Activated naive CD4-positive, alpha-beta T cell treated with Interleukin-2 at 50 U/mL for 16 hours (primary cell): ENCODE data around the gene UBE3B.

Source experiments
- DNase-seq: peaks from one replicate; pipeline ENCODE4 v3.0.0-alpha.2; 2020

Gene UBE3B

DNA sequence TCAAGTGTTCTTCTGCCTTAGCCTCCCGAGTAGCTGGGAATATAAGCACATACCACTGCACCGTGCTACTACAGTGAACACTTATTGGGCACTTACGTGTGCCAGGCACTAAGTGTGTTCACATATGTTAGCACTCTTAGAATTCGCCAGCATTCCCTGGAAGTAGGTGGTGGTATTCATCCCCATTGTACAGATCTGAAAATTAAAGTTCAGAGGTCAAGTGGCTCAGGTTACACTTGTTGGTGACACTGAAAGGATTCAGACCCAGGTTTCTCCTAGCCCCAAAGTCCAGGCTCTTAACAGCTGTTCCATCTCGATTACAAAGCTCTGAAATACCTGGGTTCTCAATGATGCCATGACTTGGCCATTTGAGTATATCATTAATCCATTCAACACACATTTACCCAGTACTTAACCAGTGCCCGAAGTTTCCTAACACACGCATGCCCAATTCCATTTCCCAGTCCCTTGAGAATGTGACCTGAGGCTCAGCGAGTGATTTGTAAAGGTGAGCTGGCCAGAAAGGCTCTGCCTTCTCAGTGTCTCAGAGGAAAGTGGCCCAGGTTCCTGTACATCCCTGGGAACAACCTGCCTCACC lies 101.0 kb downstream of the UBE3B start:
- DNase-seq, result no peak

DNA sequence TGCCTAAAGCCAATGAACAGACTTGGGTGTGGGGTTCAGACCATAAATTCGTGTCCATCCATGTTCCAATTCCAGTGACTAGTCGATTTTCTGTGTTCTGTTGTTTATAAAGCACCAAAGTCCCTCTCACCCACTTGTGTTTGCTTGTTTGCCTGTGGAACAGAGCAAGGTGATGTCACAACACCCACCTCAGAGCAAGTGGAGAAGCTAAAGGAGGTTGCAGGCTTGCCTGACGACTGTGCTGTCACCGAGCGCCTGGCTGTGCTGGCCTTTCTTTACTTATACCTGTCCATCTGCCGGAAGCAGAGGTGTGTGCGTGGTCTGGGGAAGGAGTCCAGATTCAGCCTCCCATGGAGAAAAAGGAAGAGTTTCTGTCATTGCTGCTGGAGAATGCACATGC lies 102.2 kb downstream of the UBE3B start:
- DNase-seq, result no peak

DNA sequence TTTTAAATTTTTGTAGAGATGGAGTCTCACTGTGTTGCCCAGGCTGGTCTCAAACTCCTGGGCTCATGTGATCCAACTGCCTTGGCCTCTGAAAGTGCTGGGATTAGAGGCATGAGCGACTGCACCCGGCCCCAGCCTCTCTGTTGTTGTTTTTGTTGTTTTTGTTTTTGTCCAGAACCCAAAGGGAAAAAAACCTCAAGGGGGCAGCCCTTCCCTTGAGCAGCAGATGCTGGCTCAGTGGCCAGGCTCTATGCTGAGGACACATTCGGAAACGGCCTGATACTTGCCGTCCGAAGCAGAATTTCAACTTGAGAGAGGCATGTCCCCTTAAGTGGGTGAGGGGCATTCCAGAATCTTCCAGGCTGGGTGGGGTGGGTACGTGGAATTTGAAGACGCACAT lies 102.8 kb downstream of the UBE3B start:
- no peak for DNase-seq

DNA sequence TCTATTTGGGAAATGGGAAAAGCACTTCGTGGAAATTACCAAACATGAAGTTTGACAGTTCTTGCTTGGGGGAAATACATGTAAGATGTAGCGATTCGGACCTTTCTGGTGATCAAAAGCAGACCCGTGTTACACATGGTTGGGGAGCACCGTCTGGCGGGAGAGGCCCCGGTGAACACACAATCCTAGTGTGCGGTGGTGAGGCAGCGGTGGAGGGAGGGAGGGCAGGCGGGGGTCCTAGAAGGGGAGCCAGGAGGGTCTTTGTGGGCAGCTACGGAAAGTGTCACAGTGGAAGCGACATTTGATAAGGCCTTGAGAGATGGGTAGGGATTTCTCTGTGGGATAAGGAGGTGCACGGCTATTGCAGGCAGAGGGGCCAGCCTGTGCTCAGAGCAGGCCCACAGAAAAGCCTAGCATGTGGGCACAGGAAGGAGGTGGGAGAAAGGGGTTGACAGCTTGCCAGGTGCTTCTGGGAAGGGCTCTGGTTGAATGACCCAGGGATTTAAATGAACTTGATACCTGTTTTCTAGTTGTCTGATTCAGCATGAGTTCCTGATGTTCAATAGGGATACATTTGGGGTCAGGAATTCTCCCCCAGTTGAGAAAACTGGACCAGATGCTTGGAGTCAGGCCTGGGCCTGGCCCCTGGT lies 103.4 kb downstream of the UBE3B start:
- DNase-seq, result no peak

DNA sequence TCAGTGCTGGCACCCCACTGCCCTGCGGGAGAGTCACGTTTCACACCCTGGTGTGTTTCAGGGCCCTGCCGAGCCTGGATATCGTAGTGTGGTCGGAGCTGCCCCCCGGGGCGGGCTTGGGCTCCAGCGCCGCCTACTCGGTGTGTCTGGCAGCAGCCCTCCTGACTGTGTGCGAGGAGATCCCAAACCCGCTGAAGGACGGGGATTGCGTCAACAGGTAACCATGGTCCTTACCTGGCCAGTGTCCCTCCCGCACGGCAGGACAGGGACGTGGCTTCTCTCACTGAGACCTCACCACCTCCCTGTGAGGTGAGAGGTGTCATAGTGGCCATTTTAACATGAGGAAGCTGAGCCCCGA lies 103.9 kb downstream of the UBE3B start:
- DNase-seq, result no peak

DNA sequence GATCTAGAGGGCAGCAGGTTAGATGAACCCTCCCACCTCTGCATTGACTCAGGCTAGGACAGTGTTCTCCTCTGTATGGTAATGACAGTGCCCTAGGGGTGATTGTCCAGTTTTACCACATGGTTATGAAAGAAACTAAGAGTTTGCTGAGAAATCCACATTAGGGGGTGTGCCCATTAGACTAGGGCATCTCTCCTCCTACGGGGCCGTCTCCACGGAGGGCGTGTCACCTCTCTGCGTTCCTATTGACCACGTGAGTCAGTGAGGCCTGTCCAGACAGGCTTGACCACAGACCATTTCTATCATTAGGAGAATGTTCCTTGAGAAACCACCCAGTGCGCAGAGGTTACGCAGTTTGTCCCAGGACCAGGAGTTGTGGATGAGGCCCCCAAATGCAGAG lies 104.4 kb downstream of the UBE3B start:
- DNase-seq, result no peak

DNA sequence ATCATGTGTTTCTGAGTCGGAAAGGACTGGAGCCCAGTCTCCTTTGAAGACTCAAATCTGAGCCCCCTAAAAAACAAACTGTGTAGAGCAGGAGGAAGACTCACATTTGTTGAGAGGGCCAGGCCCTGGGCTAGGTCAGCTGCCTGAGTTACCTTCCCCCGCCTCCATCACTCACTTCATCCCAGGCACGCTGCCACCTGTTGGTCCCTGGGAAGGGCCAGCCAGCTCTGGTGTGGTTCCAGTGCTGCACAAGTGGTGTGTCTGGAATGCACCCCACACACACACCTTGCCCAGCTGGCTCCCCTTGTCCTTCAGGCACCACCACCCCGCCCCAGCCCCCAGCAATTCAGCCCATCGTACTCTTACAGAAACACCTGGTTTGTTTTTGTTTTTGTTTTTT lies 105.2 kb downstream of the UBE3B start:
- DNase-seq, result no peak

DNA sequence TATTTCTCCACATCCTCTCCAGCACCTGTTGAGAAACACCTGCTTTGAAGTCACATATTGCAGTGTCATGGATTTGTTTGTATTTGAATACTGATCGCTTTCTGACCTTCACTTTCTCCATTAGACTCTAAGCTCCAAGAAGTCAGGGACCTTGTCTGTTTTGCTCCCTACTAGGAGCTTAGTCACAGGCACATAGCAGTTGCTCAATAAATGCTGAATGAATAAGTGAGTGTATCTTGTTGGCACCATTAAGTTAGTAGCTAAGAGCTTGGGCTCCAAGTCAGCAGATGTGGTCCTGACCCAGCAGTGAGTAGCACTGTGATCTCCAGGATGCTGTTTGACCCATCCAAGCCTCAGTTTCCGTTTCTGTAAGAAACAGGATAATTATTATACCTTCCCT lies 106.3 kb downstream of the UBE3B start:
- no peak for DNase-seq
